ENCODE measurements around the gene TFDP2.
"Not testable (repeated sequence)": the region's sequence is repeated elsewhere in the genome, so short reads cannot be mapped to it uniquely, and the experiment has no call there.

- not testable (repeated sequence) for TF ChIP-seq CTCF (conservative IDR thresholded peaks at IDR 0.05; ENCODE audit: low read length); EZH2phosphoT487 (IDR thresholded peaks at IDR 0.05; ENCODE audit: borderline replicate concordance, low read depth, low read length)
Observed at GRCh38 chr3:142088925-142089324, 60.4 kb downstream of the TFDP2 start.
